ENCODE results near the gene PDPR. TPM values are rescaled to one million over a fixed set of nuclear protein-coding genes. Genes with fewer than 3 reads are reported as not detected.
A peak's percentile ranks its signal among the peaks of the same experiment; 100 is the strongest.

Gene PDPR
- total and polyA plus RNA-seq, 2 of the 8 experiments (the other 6 are each of a cell fraction or from before 2014, with no cell fraction given): 40.2 to 43.1 TPM

DNA sequence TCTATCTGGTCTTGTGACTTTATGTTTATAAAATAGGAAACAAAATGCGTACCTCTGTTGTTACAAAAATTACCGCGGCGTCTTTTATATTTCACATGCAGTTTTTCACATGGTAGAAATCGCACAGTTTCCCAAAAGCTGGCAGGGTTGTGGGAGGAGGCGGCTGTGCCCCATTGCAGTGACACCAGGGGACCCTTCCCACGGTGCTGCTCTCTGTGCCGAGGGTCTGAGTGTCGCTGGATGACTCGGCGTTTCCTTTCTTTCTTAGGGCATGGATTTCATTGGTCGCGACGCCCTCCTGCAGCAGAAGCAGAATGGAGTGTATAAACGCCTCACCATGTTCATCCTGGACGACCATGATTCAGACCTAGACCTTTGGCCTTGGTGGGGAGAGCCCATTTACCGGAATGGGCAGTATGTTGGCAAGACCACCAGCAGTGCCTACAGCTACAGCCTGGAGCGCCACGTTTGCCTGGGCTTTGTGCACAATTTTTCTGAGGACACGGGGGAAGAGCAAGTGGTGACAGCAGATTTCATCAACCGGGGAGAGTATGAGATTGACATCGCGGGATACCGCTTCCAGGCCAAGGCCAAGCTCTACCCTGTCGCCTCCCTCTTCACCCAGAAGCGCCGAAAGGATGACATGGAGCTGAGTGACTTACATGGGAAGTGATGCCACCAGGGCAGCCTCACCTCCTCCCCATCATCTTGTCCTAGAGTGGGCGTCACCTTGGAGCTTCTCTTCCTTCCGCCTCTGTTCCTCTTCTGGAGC is 42.3 kb downstream of the PDPR start:
- H4K8ac ChIP-seq (ENCODE audit: extremely low read depth, insufficient read depth, low read length): no peak overlapping the region; the same call in 1 of the 2 replicates
- 91% methylated on average over 29 of the region's 29 CpGs; no CpG with 5 or more reads in 1 of the 2 experiments for WGBS, 2 experiments (ENCODE audit: extremely low coverage in 1 of 2, insufficient coverage in 1 of 2, insufficient read length in 1 of 2, insufficient replicate concordance in 2 of 2, low coverage in 1 of 2, low lambda C conversion rate in 2 of 2, missing lambda C conversion rate in 1 of 2)
- H2BK120ac ChIP-seq (replicated peaks; ENCODE audit: low read depth, low read length): no peak overlapping the region
- no peak overlapping the region for H3K23ac ChIP-seq (ENCODE audit: insufficient read length)
- H3K14ac ChIP-seq (ENCODE audit: insufficient read length): no peak overlapping the region
- ChIA-PET CTCF (ENCODE audit: partially characterized antibody) (interaction anchor here (0.9 to 1.9 kb wide), 4 partner anchors 8 to 111 kb away, joined by 3 to 5 read pairs (median 4); no protein-coding TSS in a partner anchor), POLR2A (ENCODE audit: partially characterized antibody) (no interaction called here)
- DNase-seq (ENCODE audit: low read depth in 1 of 2, low spot score in 2 of 2) (no peak), FAIRE-seq (no peak)
- peaks cover 0 to 8% of the 10 kb centered on the region in 2 experiments for H4K20me1 ChIP-seq (replicated peaks in 1 of 2; ENCODE audit: control insufficient read depth in 1 of 2, insufficient read depth in 2 of 2, low read length in 2 of 2)
- no peak overlapping the region for H2BK12ac ChIP-seq (ENCODE audit: low read depth, low read length)
- H2BK15ac ChIP-seq (ENCODE audit: low read length): no peak overlapping the region
- peaks cover 43 to 90% (median 74%) of the 10 kb centered on the region in 4 experiments for H3K36me3 ChIP-seq (ENCODE audit: control insufficient read depth in 2 of 4, insufficient read depth in 4 of 4, low read length in 3 of 4)
- H2AFZ ChIP-seq (ENCODE audit: low read length): no peak overlapping the region
- H4K91ac ChIP-seq (replicated peaks; ENCODE audit: insufficient read length, low read length): no peak overlapping the region
- no peak overlapping the region for H3K4me2 ChIP-seq (ENCODE audit: insufficient read depth in 1 of 2, low read depth in 2 of 2, low read length in 2 of 2)
- no peak overlapping the region for H2BK20ac ChIP-seq (ENCODE audit: low read length)
- no peak overlapping the region for H4K5ac ChIP-seq (ENCODE audit: insufficient read length, low read depth, low read length)
- H3K4me1 ChIP-seq (replicated peaks in 1 of 4; ENCODE audit: control insufficient read depth in 3 of 4, insufficient read depth in 4 of 4, low read length in 3 of 4): no peaks in the 10 kb centered on the region
- H3K23me2 ChIP-seq (ENCODE audit: low read depth, low read length): no peaks in the 10 kb centered on the region; the same call in 1 of the 2 replicates
- H3K27ac ChIP-seq (ENCODE audit: low read depth, low read length): no peak overlapping the region; the same call in 1 of the 2 replicates
- H2AK5ac ChIP-seq (ENCODE audit: low read depth, low read length): no peak overlapping the region
- H3K9me3 ChIP-seq (ENCODE audit: insufficient read depth in 2 of 2, low read depth in 1 of 2, low read length in 1 of 2): no peaks in the 10 kb centered on the region
- no peak overlapping the region for H3K18ac ChIP-seq (ENCODE audit: extremely low read depth, low read length)
- H2BK5ac ChIP-seq (ENCODE audit: low read depth, low read length): peak overlapping the region; percentile 56; the same call in 1 of the 2 replicates
- H3K56ac ChIP-seq (replicated peaks; ENCODE audit: insufficient read length, low read depth, low read length): no peak overlapping the region
- H3K79me2 ChIP-seq (ENCODE audit: control insufficient read depth in 1 of 2, insufficient read depth in 2 of 2, low read length in 2 of 2): no peaks in the 10 kb centered on the region
- no peak overlapping the region for H3K9ac ChIP-seq (replicated peaks in 1 of 4; ENCODE audit: extremely low read depth in 1 of 4, low read depth in 3 of 4, low read length in 3 of 4)
- H3K4me3 ChIP-seq (ENCODE audit: extremely low read depth in 1 of 4, insufficient read depth in 2 of 4, low read depth in 3 of 4, low read length in 4 of 4): no peak overlapping the region
- TF ChIP-seq RBBP5 (IDR thresholded peaks at IDR 0.05; ENCODE audit: borderline replicate concordance, low read depth, low read length) (no peak), SIN3A (conservative IDR thresholded peaks at IDR 0.05 in 1 of 2, IDR thresholded peaks at IDR 0.05 in 1 of 2; ENCODE audit: low read depth in 1 of 2, low read length in 2 of 2) (no peak), BACH1 (IDR thresholded peaks at IDR 0.05; ENCODE audit: low read length) (peak; percentile 58; the same call in 1 of the 2 replicates), EZH2 (IDR thresholded peaks at IDR 0.05; ENCODE audit: low read depth, low read length, severe bottlenecking) (no peak), MAFK (IDR thresholded peaks at IDR 0.05; ENCODE audit: low read depth, low read length) (peak; percentile 33; the same call in 1 of the 2 replicates)
- H3K79me1 ChIP-seq (ENCODE audit: low read depth, low read length): no peaks in the 10 kb centered on the region
- H3K4ac ChIP-seq (replicated peaks; ENCODE audit: insufficient read length, low read depth, low read length): no peak overlapping the region
- no peaks in the 10 kb centered on the region for H3K27me3 ChIP-seq (replicated peaks in 1 of 4; ENCODE audit: control insufficient read depth in 3 of 4, extremely low read depth in 1 of 4, insufficient read depth in 3 of 4, low read length in 3 of 4)
